BLaER1 treated with 17β-estradiol and CSF1 and Interleukin-3, amounts not matched to agents 10 nM and 100 nM (cell line): Measurements from ENCODE around the gene BCORL1.
A peak's percentile ranks its signal among the peaks of the same experiment; 100 is the strongest.

Experiments
- H3K27ac ChIP-seq, 11 experiments: shearing (Covaris generic); formaldehyde crosslinking; 2 replicates each; pipeline ENCODE4 v1.8.1; 2022
- H3K27me3 ChIP-seq, 11 experiments: shearing (Covaris generic); formaldehyde crosslinking; 2 replicates each; pipeline ENCODE4 v1.8.1; 2022
- H3K36me3 ChIP-seq, 11 experiments: shearing (Covaris generic); formaldehyde crosslinking; 2 replicates each; pipeline ENCODE4 v1.8.1; 2022
- H3K4me1 ChIP-seq, 10 experiments: shearing (Covaris generic); formaldehyde crosslinking; 2 replicates each; pipeline ENCODE4 v1.8.1; 2022
- H3K4me2 ChIP-seq, 11 experiments: shearing (Covaris generic); formaldehyde crosslinking; 2 replicates each; pipeline ENCODE4 v1.8.1; 2022
- H3K4me3 ChIP-seq, 10 experiments: shearing (Covaris generic); formaldehyde crosslinking; 2 replicates each; pipeline ENCODE4 v1.8.1; 2022
- H3K9ac ChIP-seq, 11 experiments: shearing (Covaris generic); formaldehyde crosslinking; 2 replicates each; pipeline ENCODE4 v1.8.1; 2022
- H3K9me3 ChIP-seq, 11 experiments: shearing (Covaris generic); formaldehyde crosslinking; replicated peaks in 1 of 11; 2 replicates each; pipeline ENCODE4 v1.8.1; 2022
- H4K20me1 ChIP-seq, 11 experiments: shearing (Covaris generic); formaldehyde crosslinking; 2 replicates each; pipeline ENCODE4 v1.8.1; 2022
- Cebpa-rat ChIP-seq, 11 experiments: shearing (Covaris generic); IDR thresholded peaks; 2 replicates each; pipeline ENCODE4 v1.8.1; 2022

BCORL1 gene

GRCh38 chrX:129939986-129940385 is 42.4 kb upstream of the BCORL1 start:
- peaks cover 0 to 6% (median 0%) of the 10 kb centered on the region in 11 experiments; a peak in 2 of 22 replicates for H4K20me1 ChIP-seq
- H3K4me2 ChIP-seq: no peak overlapping the region
- H3K9me3 ChIP-seq: no peaks in the 10 kb centered on the region
- no peaks in the 10 kb centered on the region for H3K36me3 ChIP-seq
- no peak overlapping the region for H3K9ac ChIP-seq
- no peak overlapping the region for H3K4me3 ChIP-seq
- peaks cover 19 to 59% (median 51%) of the 10 kb centered on the region in 11 experiments for H3K27me3 ChIP-seq
- no peaks in the 10 kb centered on the region; a peak in 1 of 20 replicates for H3K4me1 ChIP-seq
- TF ChIP-seq Cebpa-rat (IDR thresholded peaks at IDR 0.05): no peak
- no peak overlapping the region for H3K27ac ChIP-seq

GRCh38 chrX:129940721-129941120 is 41.7 kb upstream of the BCORL1 start:
- H3K9me3 ChIP-seq: no peaks in the 10 kb centered on the region
- no peak overlapping the region for H3K9ac ChIP-seq
- H3K36me3 ChIP-seq: no peaks in the 10 kb centered on the region
- no peak overlapping the region for H3K27ac ChIP-seq
- peaks cover 12 to 54% (median 47%) of the 10 kb centered on the region in 11 experiments for H3K27me3 ChIP-seq
- no peak overlapping the region for H3K4me2 ChIP-seq
- H4K20me1 ChIP-seq: peaks cover 0 to 6% (median 0%) of the 10 kb centered on the region in 11 experiments; a peak in 2 of 22 replicates
- no peaks in the 10 kb centered on the region; a peak in 1 of 20 replicates for H3K4me1 ChIP-seq
- TF ChIP-seq Cebpa-rat (IDR thresholded peaks at IDR 0.05): no peak
- no peak overlapping the region for H3K4me3 ChIP-seq

GRCh38 chrX:129945131-129945530 is 37.3 kb upstream of the BCORL1 start:
- TF ChIP-seq Cebpa-rat (IDR thresholded peaks at IDR 0.05): no peak
- H3K27me3 ChIP-seq: peaks cover 11 to 47% (median 35%) of the 10 kb centered on the region in 11 experiments; a peak in 21 of 22 replicates
- no peak overlapping the region for H3K4me2 ChIP-seq
- no peaks in the 10 kb centered on the region; a peak in 1 of 22 replicates for H4K20me1 ChIP-seq
- H3K4me1 ChIP-seq: no peaks in the 10 kb centered on the region; a peak in 1 of 20 replicates
- H3K36me3 ChIP-seq: no peaks in the 10 kb centered on the region
- H3K9ac ChIP-seq: no peak overlapping the region
- no peaks in the 10 kb centered on the region for H3K9me3 ChIP-seq
- no peak overlapping the region for H3K4me3 ChIP-seq
- no peak overlapping the region for H3K27ac ChIP-seq

GRCh38 chrX:129953334-129953648 is 29.1 kb upstream of the BCORL1 start:
- peak overlapping the region; percentile 56 to 80 (median 72); a peak in 21 of 22 replicates for H3K4me2 ChIP-seq
- no peak for TF ChIP-seq Cebpa-rat (IDR thresholded peaks at IDR 0.05)
- H3K9ac ChIP-seq: peak overlapping the region in 8 of 11 experiments; percentile 66 to 78 (median 72); a peak in 13 of 22 replicates
- peak overlapping the region in 9 of 11 experiments; percentile 51 to 81 (median 69); a peak in 13 of 22 replicates for H3K27ac ChIP-seq
- peaks cover 8 to 58% (median 50%) of the 10 kb centered on the region in 10 experiments for H3K4me1 ChIP-seq
- no peaks in the 10 kb centered on the region for H4K20me1 ChIP-seq
- H3K4me3 ChIP-seq: peak overlapping the region; percentile 37 to 62 (median 50); a peak in 19 of 20 replicates
- H3K9me3 ChIP-seq: peaks cover 0 to 7% (median 0%) of the 10 kb centered on the region in 11 experiments; a peak in 1 of 22 replicates
- H3K27me3 ChIP-seq: peaks cover 6 to 76% (median 44%) of the 10 kb centered on the region in 11 experiments; a peak in 20 of 22 replicates
- no peaks in the 10 kb centered on the region for H3K36me3 ChIP-seq

- Histone ChIP-seq H3K27me3 (peaks cover 7 to 76% (median 44%) of the 10 kb centered on the region in 11 experiments), H3K36me3 (no peaks in the 10 kb centered on the region), H3K9me3 (peaks cover 0 to 7% (median 0%) of the 10 kb centered on the region in 11 experiments; a peak in 1 of 22 replicates), H3K9ac (no peak overlapping the region), H3K4me2 (peak overlapping the region in 7 of 11 experiments; percentile 48 to 80 (median 72); a peak in 13 of 22 replicates), H3K27ac (no peak overlapping the region), H3K4me3 (no peak overlapping the region), H4K20me1 (no peaks in the 10 kb centered on the region), H3K4me1 (peaks cover 12 to 61% (median 51%) of the 10 kb centered on the region in 10 experiments)
- TF ChIP-seq Cebpa-rat (IDR thresholded peaks at IDR 0.05): no peak
These were observed 28.6 kb upstream of the BCORL1 start for GRCh38 chrX:129953881-129954280.

- TF ChIP-seq Cebpa-rat (IDR thresholded peaks at IDR 0.05): no peak
- Histone ChIP-seq H3K27me3 (peaks cover 7 to 78% (median 46%) of the 10 kb centered on the region in 11 experiments; a peak in 21 of 22 replicates), H3K4me3 (no peak overlapping the region)
These were observed 27.6 kb upstream of the BCORL1 start for GRCh38 chrX:129954804-129955203.

GRCh38 chrX:129955682-129956081 is 26.8 kb upstream of the BCORL1 start:
- H3K36me3 ChIP-seq: no peaks in the 10 kb centered on the region
- peaks cover 6 to 81% (median 49%) of the 10 kb centered on the region in 11 experiments for H3K27me3 ChIP-seq

More at GRCh38 chrX:129954804-129955203, 27.6 kb upstream of the BCORL1 start:
- Histone ChIP-seq H3K4me2 (peak overlapping the region in 9 of 11 experiments; percentile 12 to 80 (median 42); a peak in 17 of 22 replicates), H3K9me3 (peaks cover 0 to 7% (median 0%) of the 10 kb centered on the region in 11 experiments; a peak in 1 of 22 replicates), H3K4me1 (peaks cover 12 to 69% (median 53%) of the 10 kb centered on the region in 10 experiments), H4K20me1 (no peaks in the 10 kb centered on the region), H3K9ac (no peak overlapping the region), H3K36me3 (no peaks in the 10 kb centered on the region), H3K27ac (no peak overlapping the region)

GRCh38 chrX:129956145-129956544 is 26.3 kb upstream of the BCORL1 start:
- peaks cover 12 to 82% (median 59%) of the 10 kb centered on the region in 10 experiments for H3K4me1 ChIP-seq
- no peaks in the 10 kb centered on the region for H4K20me1 ChIP-seq
- no peaks in the 10 kb centered on the region for H3K36me3 ChIP-seq
- TF ChIP-seq Cebpa-rat (IDR thresholded peaks at IDR 0.05): no peak
- peak overlapping the region in 10 of 11 experiments; percentile 50 to 71 (median 62); a peak in 15 of 22 replicates for H3K4me2 ChIP-seq
- H3K9me3 ChIP-seq: peaks cover 0 to 7% (median 0%) of the 10 kb centered on the region in 11 experiments; a peak in 1 of 22 replicates
- H3K9ac ChIP-seq: no peak overlapping the region
- no peak overlapping the region for H3K4me3 ChIP-seq
- peaks cover 11 to 81% (median 53%) of the 10 kb centered on the region in 11 experiments for H3K27me3 ChIP-seq
- no peak overlapping the region for H3K27ac ChIP-seq

More at GRCh38 chrX:129955682-129956081, 26.8 kb upstream of the BCORL1 start:
- peaks cover 0 to 7% (median 0%) of the 10 kb centered on the region in 11 experiments; a peak in 1 of 22 replicates for H3K9me3 ChIP-seq
- H3K27ac ChIP-seq: no peak overlapping the region
- no peaks in the 10 kb centered on the region for H4K20me1 ChIP-seq
- no peak for TF ChIP-seq Cebpa-rat (IDR thresholded peaks at IDR 0.05)
- peaks cover 12 to 78% (median 54%) of the 10 kb centered on the region in 10 experiments for H3K4me1 ChIP-seq
- H3K9ac ChIP-seq: no peak overlapping the region
- no peak overlapping the region for H3K4me3 ChIP-seq
- peak overlapping the region in 4 of 11 experiments; percentile 3 to 80 (median 54); a peak in 5 of 22 replicates for H3K4me2 ChIP-seq

- H3K36me3 ChIP-seq: no peaks in the 10 kb centered on the region
- no peak for TF ChIP-seq Cebpa-rat (IDR thresholded peaks at IDR 0.05)
- H4K20me1 ChIP-seq: no peaks in the 10 kb centered on the region
- H3K27ac ChIP-seq: peak overlapping the region in 10 of 11 experiments; percentile 59 to 87 (median 70); a peak in 18 of 22 replicates
- peak overlapping the region; percentile 50 to 71 (median 62); a peak in 21 of 22 replicates for H3K4me2 ChIP-seq
- H3K4me3 ChIP-seq: peak overlapping the region in 7 of 10 experiments; percentile 26 to 63 (median 48); a peak in 10 of 20 replicates
- peak overlapping the region in 10 of 11 experiments; percentile 39 to 81 (median 72); a peak in 16 of 22 replicates for H3K9ac ChIP-seq
- H3K4me1 ChIP-seq: peaks cover 16 to 82% (median 63%) of the 10 kb centered on the region in 10 experiments
- peaks cover 13 to 81% (median 56%) of the 10 kb centered on the region in 11 experiments for H3K27me3 ChIP-seq
- peaks cover 0 to 7% (median 0%) of the 10 kb centered on the region in 11 experiments; a peak in 1 of 22 replicates for H3K9me3 ChIP-seq
These were observed 25.7 kb upstream of the BCORL1 start for GRCh38 chrX:129956765-129957164.
